Measurements from ENCODE around the gene PYGO1. TPM values are rescaled to one million over a fixed set of nuclear protein-coding genes. Genes with fewer than 3 reads are reported as not detected.

Gene PYGO1
- total and polyA plus RNA-seq, 9 of the 15 experiments (the other 6 are each of a cell fraction or from before 2014, with no cell fraction given): under 0.01 to 0.07 (median 0.02) TPM; not detected in 5

DNA sequence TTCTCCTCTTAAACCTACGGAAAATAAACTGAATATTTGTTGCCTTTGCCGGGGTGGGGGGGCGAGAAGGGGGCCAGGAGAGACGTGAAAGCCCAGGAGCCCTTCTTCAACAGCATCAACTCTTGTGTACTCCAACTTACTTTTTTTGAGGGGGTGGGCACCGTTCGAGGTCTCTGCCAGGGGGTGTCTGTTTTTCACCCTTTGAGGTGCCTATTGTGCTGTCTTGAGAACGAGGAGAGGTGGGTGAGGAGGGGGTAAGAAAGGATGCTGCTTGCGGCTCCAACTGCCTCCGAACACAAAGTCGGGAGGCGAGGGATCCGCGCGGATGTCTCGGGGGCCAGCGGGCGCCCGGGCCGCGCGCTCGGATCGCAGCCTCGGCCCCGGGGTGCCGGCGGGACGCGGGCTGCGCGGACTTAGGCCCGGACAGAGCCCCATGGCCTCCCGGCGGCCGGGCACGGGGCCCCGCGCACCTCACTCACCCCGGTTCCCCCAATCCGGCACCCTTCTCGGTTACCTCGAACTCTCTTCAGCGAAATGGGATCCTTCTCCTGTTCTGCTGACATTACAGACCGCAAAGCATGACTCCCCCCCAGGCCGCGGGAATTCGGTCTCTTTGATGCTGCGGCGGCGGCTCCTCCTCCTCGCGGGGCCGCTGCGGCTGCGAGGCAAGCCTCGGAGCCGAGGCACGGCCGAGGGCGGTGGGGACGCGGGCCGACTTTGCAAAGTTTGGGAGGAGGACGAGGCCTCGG is 650 bp downstream of the PYGO1 start:
- Histone ChIP-seq H3K36me3 (ENCODE audit: control insufficient read depth, insufficient read depth, low read length) (no peaks in the 10 kb centered on the region), H2AFZ (ENCODE audit: low read depth, low read length) (0 out of 2 replicates have a peak overlapping the region, but pooled peaks have one; percentile 40), H3K9me1 (ENCODE audit: control insufficient read depth, insufficient read depth, low read length) (no peaks in the 10 kb centered on the region), H3K4me3 (peak overlapping the region; percentile 33), H3K4me1 (replicated peaks in 1 of 2; ENCODE audit: control insufficient read depth in 2 of 2, insufficient read depth in 2 of 2, low read length in 2 of 2) (peaks cover 0 to 9% of the 10 kb centered on the region in 2 experiments; a peak in 2 of 5 replicates), H3K27me3 (ENCODE audit: control insufficient read depth in 2 of 2, insufficient read depth in 2 of 2, low read length in 2 of 2) (peaks cover 12% of the 10 kb centered on the region in 2 experiments; a peak in 4 of 5 replicates), H3K9ac (ENCODE audit: insufficient read depth in 1 of 2, low read depth in 2 of 2, low read length in 2 of 2) (peak overlapping the region in 1 of 2 experiments; percentile 20; a peak in 1 of 4 replicates), H3K79me2 (ENCODE audit: control insufficient read depth, insufficient read depth, low read length) (no peaks in the 10 kb centered on the region), H4K20me1 (replicated peaks; ENCODE audit: control insufficient read depth, insufficient read depth, low read length) (no peaks in the 10 kb centered on the region), H3K4me2 (ENCODE audit: insufficient read depth, low read length) (peak overlapping the region; percentile 60), H3K9me3 (replicated peaks; ENCODE audit: control insufficient read depth, insufficient read depth, low read depth, low read length) (peaks cover 4% of the 10 kb centered on the region; the same call in 1 of the 2 replicates), H3K27ac (ENCODE audit: extremely low read depth, low read depth, low read length) (no peak overlapping the region)
- TF ChIP-seq, protein P1, sequence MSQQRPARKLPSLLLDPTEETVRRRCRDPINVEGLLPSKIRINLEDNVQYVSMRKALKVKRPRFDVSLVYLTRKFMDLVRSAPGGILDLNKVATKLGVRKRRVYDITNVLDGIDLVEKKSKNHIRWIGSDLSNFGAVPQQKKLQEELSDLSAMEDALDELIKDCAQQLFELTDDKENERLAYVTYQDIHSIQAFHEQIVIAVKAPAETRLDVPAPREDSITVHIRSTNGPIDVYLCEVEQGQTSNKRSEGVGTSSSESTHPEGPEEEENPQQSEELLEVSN (IDR thresholded peaks at IDR 0.05; ENCODE audit: borderline replicate concordance in 1 of 2, extremely low read depth in 1 of 2, insufficient read depth in 1 of 2, insufficient read length in 1 of 2, low read depth in 1 of 2, low read length in 1 of 2, poor library complexity in 1 of 2, severe bottlenecking in 1 of 2): peak in 1 of 2 experiments; percentile 62
- TF ChIP-seq, protein P2, sequence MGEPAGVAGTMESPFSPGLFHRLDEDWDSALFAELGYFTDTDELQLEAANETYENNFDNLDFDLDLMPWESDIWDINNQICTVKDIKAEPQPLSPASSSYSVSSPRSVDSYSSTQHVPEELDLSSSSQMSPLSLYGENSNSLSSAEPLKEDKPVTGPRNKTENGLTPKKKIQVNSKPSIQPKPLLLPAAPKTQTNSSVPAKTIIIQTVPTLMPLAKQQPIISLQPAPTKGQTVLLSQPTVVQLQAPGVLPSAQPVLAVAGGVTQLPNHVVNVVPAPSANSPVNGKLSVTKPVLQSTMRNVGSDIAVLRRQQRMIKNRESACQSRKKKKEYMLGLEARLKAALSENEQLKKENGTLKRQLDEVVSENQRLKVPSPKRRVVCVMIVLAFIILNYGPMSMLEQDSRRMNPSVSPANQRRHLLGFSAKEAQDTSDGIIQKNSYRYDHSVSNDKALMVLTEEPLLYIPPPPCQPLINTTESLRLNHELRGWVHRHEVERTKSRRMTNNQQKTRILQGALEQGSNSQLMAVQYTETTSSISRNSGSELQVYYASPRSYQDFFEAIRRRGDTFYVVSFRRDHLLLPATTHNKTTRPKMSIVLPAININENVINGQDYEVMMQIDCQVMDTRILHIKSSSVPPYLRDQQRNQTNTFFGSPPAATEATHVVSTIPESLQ (CRISPR knock-in tag; IDR thresholded peaks at IDR 0.05): no peak
- peak; percentile 15 for TF ChIP-seq RBBP5 (IDR thresholded peaks at IDR 0.05; ENCODE audit: borderline replicate concordance, insufficient read depth, low read length, poor library complexity, severe bottlenecking)
- CTCF ChIA-PET (ENCODE audit: low intra/inter-chr PET ratio): interaction anchor here (0.7 kb wide), 1 partner anchor 51 kb away, joined by 3 read pairs; no protein-coding TSS in a partner anchor
- intact Hi-C loops (cut with micrococcal nuclease) (no loop called here), in situ Hi-C loops (cut with MboI) (no loop called here)
- 6% methylated on average over 38 of the region's 65 CpGs for WGBS (ENCODE audit: insufficient coverage, low coverage, missing lambda C conversion rate)
- ATAC-seq (no peak; the same call in 1 of the 3 replicates), FAIRE-seq (no peak), DNase-seq (ENCODE audit: extremely low read depth in 1 of 4, low spot score in 3 of 4) (peak in 2 of 4 experiments; percentile 23 to 24)
- BruUV-seq (replicated peaks): no TSS peak
- POLR2A ChIA-PET: no interaction called here
